Gastrocnemius medialis (tissue), 4 donors: ENCODE measurements around the gene KCTD16.

Source experiments
- POLR2A ChIP-seq, 2 donors: fragments of 450-650 bp; IDR thresholded peaks; one replicate each; pipeline ENCODE4 v1.6.1; 2017; ENCODE audit warnings: antibody characterized with exemption in 2 of 2, mild to moderate bottlenecking in 2 of 2, moderate library complexity in 2 of 2
- TF ChIP-seq, protein P1 (sequence below), 5 experiments: fragments of 450-650 bp in 3 of 5; fragments of 200-600 bp in 2 of 5; sonication (generic) in 2 of 5; IDR thresholded peaks in 4 of 5; conservative IDR thresholded peaks in 1 of 5; 1 replicate in 4 of 5; 2 replicates in 1 of 5; pipeline ENCODE4 v1.5.1; 2016 to 2019; ENCODE audit warnings: antibody characterized with exemption in 5 of 5, mild to moderate bottlenecking in 3 of 5, moderate library complexity in 3 of 5

DNA sequence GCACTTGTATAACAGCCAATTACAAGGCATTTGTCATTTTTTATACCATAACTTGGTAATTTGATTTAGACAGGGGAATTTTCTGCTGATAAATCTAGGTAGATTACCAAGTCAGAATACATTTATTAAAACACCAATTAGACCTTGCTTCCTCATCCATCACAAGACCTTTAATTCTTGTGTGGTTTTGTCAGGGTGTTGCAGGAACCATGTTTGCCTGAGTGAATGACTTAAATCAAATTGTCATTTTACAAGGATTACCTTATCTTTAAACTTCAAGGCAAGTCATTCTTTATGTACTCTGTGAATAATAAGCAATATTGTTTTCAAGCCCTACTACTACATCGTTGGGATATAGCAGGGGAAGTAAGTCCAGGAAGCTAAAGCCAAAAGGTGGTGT, 257.7 kb downstream of the KCTD16 start:
- TF ChIP-seq POLR2A (IDR thresholded peaks at IDR 0.05), result no peak
- TF ChIP-seq, protein P1, sequence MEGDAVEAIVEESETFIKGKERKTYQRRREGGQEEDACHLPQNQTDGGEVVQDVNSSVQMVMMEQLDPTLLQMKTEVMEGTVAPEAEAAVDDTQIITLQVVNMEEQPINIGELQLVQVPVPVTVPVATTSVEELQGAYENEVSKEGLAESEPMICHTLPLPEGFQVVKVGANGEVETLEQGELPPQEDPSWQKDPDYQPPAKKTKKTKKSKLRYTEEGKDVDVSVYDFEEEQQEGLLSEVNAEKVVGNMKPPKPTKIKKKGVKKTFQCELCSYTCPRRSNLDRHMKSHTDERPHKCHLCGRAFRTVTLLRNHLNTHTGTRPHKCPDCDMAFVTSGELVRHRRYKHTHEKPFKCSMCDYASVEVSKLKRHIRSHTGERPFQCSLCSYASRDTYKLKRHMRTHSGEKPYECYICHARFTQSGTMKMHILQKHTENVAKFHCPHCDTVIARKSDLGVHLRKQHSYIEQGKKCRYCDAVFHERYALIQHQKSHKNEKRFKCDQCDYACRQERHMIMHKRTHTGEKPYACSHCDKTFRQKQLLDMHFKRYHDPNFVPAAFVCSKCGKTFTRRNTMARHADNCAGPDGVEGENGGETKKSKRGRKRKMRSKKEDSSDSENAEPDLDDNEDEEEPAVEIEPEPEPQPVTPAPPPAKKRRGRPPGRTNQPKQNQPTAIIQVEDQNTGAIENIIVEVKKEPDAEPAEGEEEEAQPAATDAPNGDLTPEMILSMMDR (IDR thresholded peaks at IDR 0.05 in 4 of 5, conservative IDR thresholded peaks at IDR 0.05 in 1 of 5), result no peak
